Activated naive CD8-positive, alpha-beta T cell treated with anti-CD3 and anti-CD28 coated beads, Interleukin-2, amount 50 U/mL, for 24 hours (primary cell): ENCODE measurements around the gene TMEM156.
"Not testable (repeated sequence)": the region's sequence is repeated elsewhere in the genome, so short reads cannot be mapped to it uniquely, and the experiment has no call there.

Source experiments
- ATAC-seq: fragments of 150-1000 bp; cut with Tn5 transposase; one replicate; pipeline ENCODE4 v1.10.0; 2021
- DNase-seq: peaks from one replicate; pipeline ENCODE4 v3.0.0; 2021
- H3K27ac Mint-ChIP-seq: one replicate; pipeline ENCODE4 v1.8.0; 2021; ENCODE audit warnings: mild to moderate bottlenecking, mixed read lengths
- H3K27me3 Mint-ChIP-seq: one replicate; pipeline ENCODE4 v1.8.0; 2021; ENCODE audit warnings: mixed read lengths
- H3K36me3 Mint-ChIP-seq: one replicate; pipeline ENCODE4 v1.8.0; 2021; ENCODE audit warnings: low read depth, mixed read lengths
- H3K4me1 Mint-ChIP-seq: one replicate; pipeline ENCODE4 v1.8.0; 2021; ENCODE audit warnings: mixed read lengths
- H3K4me3 Mint-ChIP-seq: one replicate; pipeline ENCODE4 v1.8.0; 2021; ENCODE audit warnings: mild to moderate bottlenecking, moderate library complexity, mixed read lengths
- H3K9me3 Mint-ChIP-seq: one replicate; pipeline ENCODE4 v1.8.0; 2021; ENCODE audit warnings: mixed read lengths

TMEM156 gene

DNA sequence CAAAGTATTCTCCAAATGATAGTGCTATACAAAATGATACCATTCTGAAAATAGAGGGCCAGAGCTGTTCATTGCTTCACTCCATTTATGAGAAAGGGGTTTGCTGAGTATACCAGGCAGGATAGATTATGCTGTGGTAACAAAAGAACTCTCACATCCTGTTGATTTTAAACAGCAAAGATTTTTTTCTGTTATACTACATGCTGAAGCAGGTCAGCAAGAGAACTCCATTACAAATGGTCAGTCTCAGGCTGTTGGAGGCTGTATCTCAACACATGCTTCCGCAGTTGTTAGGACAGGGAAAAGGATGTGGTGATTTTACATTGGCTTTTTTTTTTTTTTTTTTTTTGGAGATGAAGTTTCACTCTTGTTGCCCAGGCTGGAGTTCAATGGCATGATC, 16.1 kb upstream of the TMEM156 start:
- H3K4me1 Mint-ChIP-seq, result peaks cover 45% of the 10 kb centered on the region

DNA sequence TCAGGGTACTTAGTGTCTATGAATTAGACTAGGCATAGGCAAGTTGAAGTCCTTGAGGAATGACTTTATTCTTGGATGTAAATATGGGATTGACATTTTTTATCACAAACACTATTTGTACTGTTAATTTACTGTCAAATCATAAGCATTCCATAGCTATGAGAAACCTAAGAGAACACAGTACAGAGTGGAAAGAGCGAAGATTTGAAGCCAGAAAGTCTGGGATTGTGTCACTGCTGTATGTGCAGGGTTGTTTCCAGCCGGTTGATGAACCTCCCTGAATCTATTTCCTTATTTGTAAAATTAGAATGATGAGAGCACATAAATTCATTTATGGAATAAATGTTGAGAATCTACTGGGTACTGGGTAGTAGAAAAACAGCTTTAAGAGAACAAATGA, 15.5 kb upstream of the TMEM156 start:
- no peaks in the 10 kb centered on the region for H3K36me3 Mint-ChIP-seq
- ATAC-seq (no peak), DNase-seq (no peak)
- H3K4me1 Mint-ChIP-seq, result peaks cover 49% of the 10 kb centered on the region
- no peaks in the 10 kb centered on the region for H3K9me3 Mint-ChIP-seq
- H3K27ac Mint-ChIP-seq, result peak overlapping the region; percentile 49
- no peak overlapping the region for H3K4me3 Mint-ChIP-seq
- no peaks in the 10 kb centered on the region for H3K27me3 Mint-ChIP-seq

More for the DNA sequence above, 16.1 kb upstream of the TMEM156 start:
- H3K27ac Mint-ChIP-seq, result peak overlapping the region; percentile 49
- DNase-seq (no peak), ATAC-seq (no peak)
- H3K36me3 Mint-ChIP-seq, result no peaks in the 10 kb centered on the region
- H3K9me3 Mint-ChIP-seq, result no peaks in the 10 kb centered on the region
- no peaks in the 10 kb centered on the region for H3K27me3 Mint-ChIP-seq
- H3K4me3 Mint-ChIP-seq, result no peak overlapping the region

DNA sequence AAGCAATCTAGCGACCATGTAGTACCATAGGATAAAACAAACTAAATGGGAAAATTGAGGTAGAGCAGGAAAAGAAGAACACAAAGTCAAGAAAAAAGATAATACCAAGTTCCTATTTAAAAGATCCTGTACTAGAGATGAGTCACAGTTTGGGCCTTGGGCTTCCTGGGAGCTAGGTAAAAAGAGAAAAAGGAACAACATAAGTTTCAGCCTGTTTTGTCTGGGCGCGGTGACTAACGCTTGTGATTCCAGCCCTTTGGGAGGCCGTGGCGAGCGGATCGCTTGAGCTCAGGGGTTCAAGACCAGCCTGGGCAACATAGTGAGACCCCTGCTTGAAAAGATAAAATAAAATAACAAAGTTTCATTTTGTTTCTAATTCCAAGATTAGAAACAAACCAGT, 14.0 kb upstream of the TMEM156 start:
- H3K27ac Mint-ChIP-seq, result peak overlapping the region; percentile 88
- no peak for DNase-seq
- no peaks in the 10 kb centered on the region for H3K27me3 Mint-ChIP-seq
- peaks cover 52% of the 10 kb centered on the region for H3K4me1 Mint-ChIP-seq
- H3K36me3 Mint-ChIP-seq, result no peaks in the 10 kb centered on the region
- H3K9me3 Mint-ChIP-seq, result no peaks in the 10 kb centered on the region
- no peak for ATAC-seq
- peak overlapping the region; percentile 88 for H3K4me3 Mint-ChIP-seq

DNA sequence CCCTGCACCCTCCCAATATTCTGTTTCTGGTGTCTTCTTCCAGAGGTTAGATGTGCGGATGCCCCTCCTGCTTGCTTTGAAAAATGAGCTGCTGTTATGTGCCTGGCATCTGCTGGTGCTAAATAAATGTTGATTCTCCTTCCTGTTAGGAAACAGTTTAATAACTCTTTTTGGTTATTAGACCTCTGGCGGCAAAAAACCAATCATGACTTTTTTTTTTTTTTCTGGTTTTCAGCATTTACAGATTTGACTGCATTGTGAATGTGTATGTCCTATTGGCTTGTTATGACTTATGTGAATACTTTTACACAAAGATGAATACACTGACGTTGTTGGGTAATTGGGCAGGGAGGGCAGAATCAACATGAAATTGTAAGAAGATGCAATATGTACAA, 13.6 kb upstream of the TMEM156 start:
- Mint-ChIP-seq H3K36me3 (no peaks in the 10 kb centered on the region), H3K9me3 (no peaks in the 10 kb centered on the region), H3K27me3 (no peaks in the 10 kb centered on the region), H3K27ac (peak overlapping the region; percentile 88), H3K4me3 (peak overlapping the region; percentile 88), H3K4me1 (peaks cover 52% of the 10 kb centered on the region)
- ATAC-seq (no peak), DNase-seq (no peak)

DNA sequence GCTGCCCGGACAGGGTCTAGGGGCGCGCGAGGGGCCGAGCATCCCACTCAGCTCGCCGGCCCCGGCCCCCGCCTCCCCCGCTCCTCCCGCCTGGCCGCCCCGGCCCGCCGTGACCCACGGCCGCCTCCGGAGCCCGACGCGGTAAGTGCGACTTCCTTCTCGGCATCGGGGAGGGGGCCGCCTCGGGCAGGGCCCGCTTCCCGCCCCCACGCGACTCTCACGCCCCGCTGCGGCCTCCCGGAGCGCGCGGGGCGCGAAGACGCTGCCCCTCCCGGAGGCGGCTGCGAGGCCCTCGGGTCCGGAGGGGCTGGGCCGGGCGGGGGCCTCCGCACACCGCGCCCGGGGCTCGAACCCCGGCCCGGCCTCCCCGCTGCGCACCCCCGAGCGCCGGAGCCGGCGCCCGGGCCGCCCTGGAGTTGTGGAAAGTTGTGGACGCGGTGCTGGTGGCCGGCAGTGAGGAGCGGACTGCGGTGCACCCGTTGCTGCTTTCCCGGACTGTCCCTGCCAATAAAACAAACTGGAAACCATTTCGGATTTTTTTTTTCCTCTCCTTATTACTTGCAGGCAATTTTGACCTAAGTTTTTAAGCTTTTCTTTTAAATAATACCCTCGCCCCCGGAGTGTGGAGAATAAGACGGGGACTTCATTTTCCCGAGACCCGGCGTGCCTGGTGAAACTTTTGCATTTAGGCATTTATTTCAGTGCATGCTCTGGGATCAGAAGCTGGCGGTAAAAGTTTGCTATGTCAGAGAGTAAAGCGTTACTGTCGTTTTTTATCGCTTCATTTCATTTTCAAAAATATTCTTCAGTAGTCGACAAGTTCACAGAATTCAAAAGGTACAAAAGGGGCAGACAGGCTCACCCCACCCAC, 13.0 kb upstream of the TMEM156 start:
- DNase-seq, result peak; percentile 43
- no peaks in the 10 kb centered on the region for H3K36me3 Mint-ChIP-seq
- H3K4me1 Mint-ChIP-seq, result peaks cover 52% of the 10 kb centered on the region
- no peak for ATAC-seq
- H3K27ac Mint-ChIP-seq, result peak overlapping the region; percentile 88
- peak overlapping the region; percentile 88 for H3K4me3 Mint-ChIP-seq
- no peaks in the 10 kb centered on the region for H3K27me3 Mint-ChIP-seq
- no peaks in the 10 kb centered on the region for H3K9me3 Mint-ChIP-seq

DNA sequence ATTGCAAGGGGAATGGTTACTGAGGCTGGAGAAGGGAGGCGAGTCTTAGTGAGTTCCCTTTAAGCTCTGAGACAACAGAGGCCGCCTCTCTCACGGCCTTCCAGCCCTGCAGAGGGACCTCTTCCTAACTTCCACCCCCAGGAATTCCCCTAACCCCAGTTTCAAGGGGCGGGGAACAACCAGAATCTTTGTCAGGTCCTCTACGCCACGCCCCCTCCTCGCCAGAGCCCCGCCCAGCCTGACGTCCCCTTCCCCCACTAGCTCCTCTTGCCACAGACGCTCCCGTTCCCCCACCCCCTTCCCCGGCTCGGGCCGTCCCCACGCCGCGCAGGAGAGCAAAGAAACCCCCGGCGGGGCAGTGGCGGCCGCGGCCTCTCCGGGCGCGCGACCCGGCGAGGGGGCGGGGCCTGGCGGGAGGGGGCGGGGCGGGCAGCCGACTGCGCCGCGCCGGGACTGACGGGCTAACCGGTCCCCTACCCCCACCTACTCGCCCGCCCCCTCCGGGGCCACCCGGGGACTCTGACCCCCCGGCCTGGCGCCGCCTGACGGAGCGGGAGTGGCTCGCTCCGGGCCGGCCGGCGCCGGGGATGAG, 12.3 kb upstream of the TMEM156 start:
- H3K36me3 Mint-ChIP-seq, result no peaks in the 10 kb centered on the region
- peaks cover 52% of the 10 kb centered on the region for H3K4me1 Mint-ChIP-seq
- H3K27me3 Mint-ChIP-seq, result no peaks in the 10 kb centered on the region
- ATAC-seq (peak; percentile 83), DNase-seq (peak; percentile 96)
- no peaks in the 10 kb centered on the region for H3K9me3 Mint-ChIP-seq
- peak overlapping the region; percentile 83 for H3K4me3 Mint-ChIP-seq
- peak overlapping the region; percentile 81 for H3K27ac Mint-ChIP-seq

DNA sequence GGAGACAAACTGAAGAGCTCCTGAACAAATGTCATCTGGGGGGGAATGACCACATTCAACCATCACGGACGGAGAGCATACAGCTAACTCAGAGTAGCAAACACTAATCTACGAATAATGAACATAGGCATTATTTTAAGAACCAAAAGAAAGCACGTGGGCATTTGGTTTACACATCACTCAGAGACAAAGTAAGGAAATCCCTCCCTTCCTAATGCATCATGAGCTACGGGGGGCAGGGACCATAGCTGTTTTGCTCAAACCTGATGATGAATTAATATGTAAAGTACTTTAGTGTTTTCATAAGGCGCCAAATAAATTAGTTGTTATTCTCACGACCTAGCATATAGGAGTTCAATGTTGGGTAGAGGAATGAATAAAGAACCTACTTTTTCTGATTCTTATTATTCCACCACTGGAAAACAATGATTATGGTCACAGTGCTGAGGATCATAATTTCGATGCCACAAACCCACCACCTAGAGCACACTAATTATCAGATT, 11.7 kb upstream of the TMEM156 start:
- Mint-ChIP-seq H3K27me3 (no peaks in the 10 kb centered on the region), H3K36me3 (no peaks in the 10 kb centered on the region), H3K4me1 (peaks cover 52% of the 10 kb centered on the region), H3K9me3 (no peaks in the 10 kb centered on the region), H3K27ac (peak overlapping the region; percentile 81), H3K4me3 (peak overlapping the region; percentile 83)
- ATAC-seq, result peak; percentile 11
- no peak for DNase-seq

DNA sequence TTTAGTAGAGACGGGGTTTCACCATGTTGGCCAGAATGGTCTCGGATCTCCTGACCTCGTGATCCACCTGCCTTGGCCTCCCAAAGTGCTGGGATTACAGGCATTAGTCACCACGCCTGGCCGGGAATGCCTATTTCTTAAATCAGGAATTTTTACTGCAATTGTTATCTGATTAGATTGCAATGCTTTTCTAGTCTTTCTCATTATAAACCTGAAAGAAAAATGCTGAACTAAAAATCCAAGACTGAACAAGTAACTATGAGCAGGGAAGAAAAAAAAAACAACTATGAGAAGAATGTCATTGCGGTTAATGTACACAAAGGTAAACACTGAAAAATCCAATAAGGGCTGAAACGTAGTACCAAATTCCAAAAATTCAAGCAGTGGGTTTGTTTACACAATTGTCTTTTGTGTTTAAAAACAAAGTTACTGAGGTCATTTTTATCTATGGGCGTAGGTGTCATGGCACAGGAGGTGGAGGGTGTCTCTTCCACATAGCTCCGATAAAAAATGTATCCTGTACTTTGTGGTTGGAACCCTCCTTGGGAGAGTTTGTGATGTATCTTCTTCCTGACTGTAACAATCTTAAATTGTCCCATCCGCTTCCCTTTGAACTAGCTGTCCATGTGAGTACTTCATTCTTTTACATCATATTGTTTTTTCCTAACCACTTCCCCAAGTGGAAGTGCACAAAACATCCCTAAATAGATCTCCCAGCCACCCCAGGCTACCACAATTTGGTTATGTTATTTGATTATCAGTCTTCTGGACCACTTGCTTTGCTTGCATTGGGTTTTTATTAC, 11.1 kb upstream of the TMEM156 start:
- ATAC-seq (no peak), DNase-seq (no peak)
- H3K36me3 Mint-ChIP-seq, result no peaks in the 10 kb centered on the region
- peak overlapping the region; percentile 81 for H3K27ac Mint-ChIP-seq
- peaks cover 47% of the 10 kb centered on the region for H3K4me1 Mint-ChIP-seq
- H3K27me3 Mint-ChIP-seq, result no peaks in the 10 kb centered on the region
- peak overlapping the region; percentile 83 for H3K4me3 Mint-ChIP-seq
- no peaks in the 10 kb centered on the region for H3K9me3 Mint-ChIP-seq

DNA sequence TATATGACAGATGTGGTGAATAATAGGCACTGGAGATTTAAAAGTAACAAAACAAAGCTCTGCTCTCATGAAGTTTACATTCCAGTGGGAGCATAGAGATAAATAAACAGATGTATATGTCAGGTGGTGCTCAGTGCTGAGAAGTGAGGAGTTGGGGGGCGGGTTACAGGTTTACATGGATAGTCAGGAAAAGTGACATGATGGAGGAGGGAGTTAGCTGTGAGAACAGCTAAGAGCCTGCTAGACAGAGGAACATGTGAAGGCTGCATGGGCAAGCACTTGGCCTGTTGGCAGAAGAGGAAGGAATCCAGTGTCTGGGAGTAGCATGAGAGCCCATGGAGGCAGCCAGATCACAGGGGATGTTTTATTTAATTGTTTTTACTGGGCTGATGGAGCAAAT, 10.2 kb upstream of the TMEM156 start:
- no peak for ATAC-seq
- no peaks in the 10 kb centered on the region for H3K9me3 Mint-ChIP-seq
- peak overlapping the region; percentile 28 for H3K4me3 Mint-ChIP-seq
- DNase-seq, result no peak
- H3K27ac Mint-ChIP-seq, result peak overlapping the region; percentile 40
- peaks cover 45% of the 10 kb centered on the region for H3K4me1 Mint-ChIP-seq
- no peaks in the 10 kb centered on the region for H3K27me3 Mint-ChIP-seq
- H3K36me3 Mint-ChIP-seq, result no peaks in the 10 kb centered on the region

DNA sequence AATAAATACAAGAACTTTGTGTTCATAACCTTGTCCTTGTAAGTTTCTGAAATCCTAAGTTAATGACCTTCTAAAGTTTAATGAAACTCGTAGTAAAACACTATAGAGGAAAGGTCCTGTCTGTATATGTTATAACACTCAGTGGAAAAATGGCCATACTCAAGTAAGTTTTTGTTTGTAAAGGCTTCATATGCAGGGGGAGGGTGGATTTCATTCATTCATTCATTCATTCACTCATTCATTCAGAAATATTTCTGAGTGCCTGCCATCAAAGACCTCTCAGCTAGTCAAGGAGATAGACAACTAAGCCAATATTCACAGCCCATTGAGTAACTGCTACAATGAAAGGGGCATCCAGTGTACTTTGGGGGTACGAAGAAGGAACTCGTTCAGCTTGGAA, 6.9 kb upstream of the TMEM156 start:
- Mint-ChIP-seq H3K27me3 (no peaks in the 10 kb centered on the region), H3K4me3 (no peak overlapping the region), H3K36me3 (no peaks in the 10 kb centered on the region), H3K9me3 (no peaks in the 10 kb centered on the region), H3K4me1 (peaks cover 40% of the 10 kb centered on the region), H3K27ac (no peak overlapping the region)
- DNase-seq, result no peak
- ATAC-seq, result no peak

DNA sequence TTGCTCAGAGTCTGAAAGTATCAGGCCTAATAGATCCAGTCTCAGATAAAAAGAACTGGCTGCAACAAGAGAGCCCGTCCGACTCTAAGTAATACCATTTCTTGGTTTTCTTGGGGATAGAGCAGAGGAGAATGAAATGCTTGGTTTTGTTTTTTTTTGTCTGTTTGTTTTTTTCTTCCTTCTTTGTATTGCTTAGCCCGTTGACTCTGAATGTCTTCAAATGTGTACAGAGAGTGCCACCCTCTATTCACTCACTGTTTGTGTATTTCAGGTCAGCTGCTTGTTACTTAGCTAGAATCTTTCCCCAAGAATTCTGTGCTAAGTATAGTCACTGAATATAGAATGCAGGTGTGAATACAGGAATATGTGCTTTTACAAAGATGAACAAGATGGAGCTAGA, 5.7 kb upstream of the TMEM156 start:
- peak overlapping the region; percentile 43 for H3K27ac Mint-ChIP-seq
- no peak overlapping the region for H3K4me3 Mint-ChIP-seq
- H3K9me3 Mint-ChIP-seq, result no peaks in the 10 kb centered on the region
- no peak for DNase-seq
- H3K36me3 Mint-ChIP-seq, result no peaks in the 10 kb centered on the region
- no peak for ATAC-seq
- H3K4me1 Mint-ChIP-seq, result peaks cover 37% of the 10 kb centered on the region
- no peaks in the 10 kb centered on the region for H3K27me3 Mint-ChIP-seq

DNA sequence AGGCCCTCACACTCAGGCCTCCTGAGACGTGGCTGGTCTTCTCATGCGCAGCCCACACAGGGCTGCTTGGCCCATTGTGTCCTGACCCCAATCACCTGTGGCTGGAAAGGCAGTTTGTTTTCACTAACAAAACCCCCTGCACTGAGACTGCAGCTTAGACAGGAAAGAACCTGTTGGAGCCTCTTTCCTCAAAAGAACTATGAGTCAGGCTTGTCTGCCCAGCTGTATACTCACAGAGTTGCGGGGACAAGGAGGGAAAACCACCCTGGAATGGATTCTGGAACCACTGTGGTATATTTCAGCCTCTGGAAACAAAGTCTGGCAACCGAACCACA, 5.2 kb upstream of the TMEM156 start:
- ATAC-seq (no peak), DNase-seq (no peak)
- H3K4me1 Mint-ChIP-seq, result peaks cover 41% of the 10 kb centered on the region
- H3K9me3 Mint-ChIP-seq, result no peaks in the 10 kb centered on the region
- H3K27me3 Mint-ChIP-seq, result no peaks in the 10 kb centered on the region
- no peaks in the 10 kb centered on the region for H3K36me3 Mint-ChIP-seq
- H3K4me3 Mint-ChIP-seq, result no peak overlapping the region
- H3K27ac Mint-ChIP-seq, result no peak overlapping the region

DNA sequence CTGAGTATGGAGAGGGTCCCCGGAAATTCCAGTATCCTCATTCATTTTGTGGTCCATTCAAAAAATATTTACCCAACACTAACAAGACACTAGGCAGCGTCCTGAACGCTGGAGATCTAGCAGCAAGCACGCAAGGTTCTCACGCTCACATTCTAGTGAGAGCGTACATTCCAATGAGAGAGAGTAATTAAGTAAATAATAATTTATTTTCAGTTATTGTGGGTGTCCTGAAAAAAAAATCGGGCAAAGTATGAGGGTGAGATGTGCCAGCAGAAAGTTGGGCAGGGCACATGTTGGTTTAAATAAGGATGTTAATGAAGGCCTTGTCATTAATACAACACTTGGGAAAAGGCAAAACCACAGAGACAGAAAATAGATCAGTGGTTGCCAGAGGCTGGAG, 4.0 kb upstream of the TMEM156 start:
- Mint-ChIP-seq H3K4me3 (no peak overlapping the region), H3K27ac (no peak overlapping the region), H3K27me3 (no peaks in the 10 kb centered on the region), H3K9me3 (no peaks in the 10 kb centered on the region), H3K4me1 (peaks cover 46% of the 10 kb centered on the region), H3K36me3 (no peaks in the 10 kb centered on the region)
- ATAC-seq, result no peak
- DNase-seq, result no peak

DNA sequence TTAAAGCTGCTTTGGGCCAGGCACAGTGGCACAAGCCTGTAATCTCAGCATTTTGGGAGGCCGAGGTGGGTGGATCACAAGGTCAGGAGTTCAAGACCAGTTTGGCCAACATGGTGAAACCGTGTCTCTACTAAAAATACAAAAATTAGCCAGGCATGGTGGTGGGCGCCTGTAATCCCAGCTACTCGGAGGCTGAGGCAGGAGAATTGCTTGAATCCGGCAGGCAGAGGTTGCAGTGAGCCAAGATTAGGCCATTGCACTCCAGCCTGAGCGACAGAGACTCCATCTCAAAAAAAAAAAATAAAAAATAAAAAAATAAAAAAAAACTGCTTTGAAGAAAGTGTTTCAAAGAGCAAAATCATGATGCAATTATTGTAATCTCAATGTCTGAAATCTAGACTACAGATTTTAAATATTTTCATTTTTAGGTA, 604 bp downstream of the TMEM156 start:
- Mint-ChIP-seq H3K4me3 (peak overlapping the region; percentile 74), H3K27ac (peak overlapping the region; percentile 67), H3K4me1 (peaks cover 64% of the 10 kb centered on the region)
- not testable (repeated sequence) for H3K27me3 Mint-ChIP-seq, H3K9me3 Mint-ChIP-seq, H3K36me3 Mint-ChIP-seq, ATAC-seq
- peak; percentile 29 for DNase-seq
